MM.1S (cell line): ENCODE measurements around the gene ATE1.

Source experiments
- CTCF ChIP-seq: fragments of 300-600 bp; sonication (generic); IDR thresholded peaks from 2 replicates; pipeline ENCODE4 v1.5.1; 2016; ENCODE audit warnings: antibody characterized with exemption, low read length, mixed read lengths
- EZH2 ChIP-seq: fragments of 300-600 bp; sonication (generic); optimal IDR thresholded peaks from 2 replicates; pipeline ENCODE3; 2017; ENCODE audit warnings: low read depth, mild to moderate bottlenecking, antibody characterized with exemption, low read length, mixed read lengths
- EZH2phosphoT487 ChIP-seq: fragments of 300-600 bp; sonication (generic); IDR thresholded peaks from 2 replicates; pipeline ENCODE4 v1.6.1; 2018; ENCODE audit warnings: antibody characterized with exemption, low read length

- TF ChIP-seq CTCF (no peak), EZH2 (no peak), EZH2phosphoT487 (no peak)
These were observed 206.6 kb downstream of the ATE1 start for GRCh38 chr10:121721257-121721656.
